NCI-H187 (cell line): ENCODE data around the gene PXN.
"Not testable (repeated sequence)": the region's sequence is repeated elsewhere in the genome, so short reads cannot be mapped to it uniquely, and the experiment has no call there.

Experiments used
- DNase-seq, 2 experiments: peaks; one replicate each; lab custom pipeline; 2025; lab: John Stamatoyannopoulos, UW

The PXN gene

DNA sequence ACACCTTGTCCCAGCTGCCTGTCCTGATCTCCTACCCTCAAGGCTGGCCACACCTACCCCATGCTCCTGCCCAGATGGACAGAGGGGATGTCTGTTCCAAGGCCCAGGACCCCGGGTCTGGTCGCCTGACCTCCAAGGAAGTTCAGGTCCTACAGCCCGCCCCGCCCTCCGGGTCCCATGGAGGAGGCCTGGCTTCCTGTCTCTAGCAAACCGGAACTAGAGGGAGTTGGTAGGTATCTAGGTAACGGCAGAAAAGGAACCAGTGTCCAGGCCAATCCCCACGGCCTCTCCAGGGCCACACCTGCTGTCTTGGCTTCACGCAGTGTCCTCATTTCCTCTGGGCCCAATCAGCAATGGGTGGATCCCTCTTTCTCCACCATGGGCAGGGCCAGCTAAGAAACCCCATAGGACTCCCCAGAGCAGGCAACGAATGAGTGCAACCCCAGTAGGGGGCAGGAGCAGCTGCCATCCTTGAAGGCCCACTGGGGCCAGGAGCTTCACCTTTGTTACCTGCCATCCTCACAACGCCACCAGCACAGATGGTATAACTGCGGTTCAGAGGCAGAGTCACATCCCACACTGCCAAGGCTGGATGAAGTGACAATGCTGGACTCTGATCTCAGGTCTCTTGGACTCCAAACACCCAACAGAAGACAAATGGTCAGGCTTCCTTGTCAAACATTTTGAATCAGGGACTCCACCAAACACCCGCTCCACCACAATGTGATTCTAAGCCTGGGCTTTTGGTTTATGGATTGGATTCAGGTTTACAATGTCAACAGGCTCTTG lies 39.5 kb downstream of the PXN start:
- no peak for DNase-seq

DNA sequence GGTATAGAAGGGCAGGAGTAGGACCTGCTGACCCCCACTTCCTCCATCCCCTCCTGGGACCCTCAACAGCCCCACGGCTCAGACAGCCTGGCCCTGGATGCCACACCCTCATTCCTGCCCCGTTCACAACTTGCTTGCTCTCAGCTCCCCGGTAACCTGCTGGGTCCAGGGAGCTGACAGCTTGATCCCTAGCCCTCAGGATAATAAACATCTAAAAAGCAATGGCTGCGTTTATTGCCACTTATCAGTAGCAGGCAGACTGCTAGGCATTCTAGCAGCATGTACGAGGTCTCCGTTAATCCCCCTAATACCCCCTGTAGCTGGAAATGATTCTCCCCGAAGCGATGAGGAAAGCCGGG lies 40.4 kb downstream of the PXN start:
- no peak for DNase-seq

DNA sequence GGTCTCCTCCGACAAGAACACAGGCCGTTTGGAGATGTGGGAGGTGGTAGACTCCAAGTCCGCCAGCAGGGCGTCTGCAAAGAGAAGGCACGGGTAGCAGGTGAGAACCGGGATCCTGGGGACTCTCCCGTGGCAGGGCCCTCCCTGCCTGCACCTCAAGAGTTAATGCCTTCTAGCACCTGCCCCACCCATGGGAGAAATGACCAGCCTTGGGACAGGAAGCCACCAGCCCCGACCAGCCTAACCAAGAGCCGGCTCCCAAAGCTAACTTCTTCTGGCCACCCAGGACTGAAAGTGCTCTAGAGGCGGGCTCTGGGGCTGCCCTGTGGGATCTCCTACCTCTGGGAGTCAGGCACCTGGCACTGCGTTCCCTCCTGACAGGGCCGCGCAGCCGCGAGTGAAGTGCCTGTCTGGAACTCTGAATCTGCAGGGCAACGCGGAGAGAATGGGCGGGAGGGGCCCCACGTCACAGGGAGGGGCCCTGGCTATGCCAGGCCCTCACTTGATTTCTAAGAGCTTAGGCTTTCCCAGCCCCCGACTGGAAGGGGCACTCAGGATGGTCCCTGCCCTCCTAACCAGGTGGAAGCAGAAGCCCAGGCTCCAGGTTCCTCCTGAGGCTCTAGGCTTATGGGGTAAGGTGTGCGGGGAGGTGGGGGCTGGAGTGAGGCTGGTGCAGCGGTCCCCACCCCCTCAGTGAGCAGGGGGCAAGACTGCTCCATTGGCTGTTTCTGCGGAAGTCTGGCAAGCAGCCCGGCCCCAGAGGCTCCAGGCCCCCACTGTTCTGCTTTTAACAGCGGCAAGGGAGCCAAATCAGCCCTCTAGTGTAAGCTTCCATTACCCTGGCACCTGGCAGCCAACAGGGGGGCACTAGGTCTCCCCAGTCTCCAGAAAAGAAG lies 41.0 kb downstream of the PXN start:
- DNase-seq, result peak in 1 of 2 experiments; percentile 64

DNA sequence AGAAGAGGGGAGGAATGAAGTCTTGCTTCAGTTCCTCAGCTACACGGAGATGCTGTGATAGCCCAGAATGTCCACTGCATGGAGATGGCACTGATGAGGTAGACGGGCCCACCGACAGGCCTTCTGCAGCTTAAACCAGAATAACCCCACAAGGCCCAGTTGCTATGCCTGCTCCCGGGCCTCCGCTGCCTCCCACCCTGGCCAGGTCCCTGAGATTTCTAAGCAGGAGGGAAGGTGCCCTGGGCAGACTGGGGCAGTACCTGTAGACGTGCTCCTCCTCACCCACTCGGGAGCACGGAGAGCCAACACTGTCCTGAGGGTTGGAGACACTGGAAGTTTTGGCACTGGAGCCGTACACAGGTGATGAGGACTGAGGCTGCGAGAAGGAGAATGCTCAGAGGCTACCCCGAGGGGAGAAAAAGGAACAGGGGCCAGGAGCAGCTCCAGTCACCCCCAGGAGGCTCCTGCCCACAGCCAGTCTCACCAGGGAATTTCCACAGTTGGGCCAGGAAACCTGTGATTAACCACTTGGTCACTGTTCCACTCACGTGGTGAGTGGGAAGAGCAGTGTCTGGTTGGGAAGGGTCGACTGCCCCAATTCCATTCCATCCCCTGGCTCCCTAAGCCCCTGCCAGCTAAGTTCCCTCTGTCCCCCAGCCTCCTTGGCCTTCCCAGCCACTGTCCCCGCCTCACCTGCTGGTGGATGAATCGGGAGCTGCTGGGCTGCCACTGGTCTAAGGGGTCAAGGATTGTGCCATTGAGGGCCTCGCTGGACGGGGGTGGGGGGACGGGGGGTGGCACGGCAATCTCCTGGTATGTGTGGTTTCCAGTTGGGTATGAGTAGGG lies 41.8 kb downstream of the PXN start:
- no peak for DNase-seq

DNA sequence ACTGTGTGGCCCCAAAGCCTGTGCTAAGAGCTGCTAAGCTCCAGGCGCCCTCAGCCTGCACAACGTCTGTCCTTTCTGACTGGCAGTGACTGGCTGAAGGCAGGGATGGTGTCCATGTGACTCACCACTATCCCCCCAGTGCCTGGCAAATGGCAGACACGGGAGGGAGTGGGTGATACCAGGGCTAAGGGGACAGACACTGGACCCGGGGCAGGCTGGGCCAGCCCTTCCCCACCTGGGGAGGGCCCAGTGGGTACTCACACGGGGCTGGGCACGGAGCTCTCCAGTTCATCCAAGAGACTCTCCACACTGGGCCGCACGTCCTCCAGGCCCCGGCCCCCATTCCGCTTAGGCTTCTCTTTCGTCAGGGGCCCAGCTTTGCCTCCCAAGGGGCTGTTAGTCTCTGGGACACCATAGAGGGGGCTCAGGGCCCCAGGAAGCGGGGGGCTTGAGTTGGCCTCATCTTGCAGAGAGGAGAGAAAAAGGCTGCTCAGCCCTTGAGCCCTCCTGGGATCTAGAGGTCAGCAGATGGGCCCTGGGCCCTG lies 43.2 kb downstream of the PXN start:
- no peak for DNase-seq

DNA sequence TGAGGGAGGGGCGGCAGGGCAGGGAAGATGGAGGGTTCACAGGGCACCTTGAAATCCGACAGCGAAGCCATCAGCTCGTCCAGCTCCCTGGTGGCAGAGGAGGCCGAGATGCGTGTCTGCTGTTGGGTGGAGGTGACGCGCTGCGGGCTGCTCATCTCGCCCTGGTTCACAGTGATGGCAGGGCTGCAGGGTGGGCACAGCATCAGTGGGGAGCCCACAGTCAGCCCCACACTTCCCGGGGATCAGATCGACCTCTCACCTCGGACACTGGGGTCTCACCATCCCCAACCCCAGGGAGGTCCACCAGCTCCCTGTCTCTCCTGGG lies 44.0 kb downstream of the PXN start:
- DNase-seq, result no peak

DNA sequence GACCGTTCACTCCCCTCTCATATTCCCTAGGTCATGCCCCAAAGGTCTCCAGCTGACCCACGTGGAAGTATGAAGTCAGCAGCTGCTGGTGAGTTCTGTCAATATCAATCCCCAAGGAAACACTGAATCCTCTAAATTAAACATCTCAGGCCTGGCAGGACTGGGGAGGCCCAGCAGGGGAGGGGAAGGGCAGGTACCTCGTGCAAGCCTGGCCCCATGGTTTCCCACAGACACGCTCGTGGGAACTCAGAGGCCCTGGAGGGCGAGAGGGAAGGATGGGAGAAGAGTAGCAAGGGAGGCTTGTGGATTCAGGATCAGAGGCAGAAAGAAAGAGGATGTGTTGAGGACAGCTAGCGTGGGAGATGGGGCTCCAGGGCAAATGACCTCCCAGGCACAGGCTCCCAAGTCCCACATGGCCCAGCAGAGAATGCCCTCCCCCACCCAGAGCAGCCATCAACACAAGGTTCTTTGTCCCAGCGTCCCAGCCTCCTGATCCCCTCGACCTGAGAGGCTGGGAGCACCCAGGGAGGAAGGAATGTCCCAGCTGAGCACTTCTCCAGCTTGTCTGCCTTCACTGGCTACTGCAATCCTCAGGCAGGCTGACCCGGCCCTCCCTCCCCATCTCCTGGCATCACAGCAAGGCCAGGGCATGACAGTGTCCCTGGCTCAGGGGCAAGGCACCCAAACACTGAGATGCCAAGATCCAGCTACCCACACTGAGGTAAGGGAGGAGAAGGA lies 44.5 kb downstream of the PXN start:
- no peak for DNase-seq

DNA sequence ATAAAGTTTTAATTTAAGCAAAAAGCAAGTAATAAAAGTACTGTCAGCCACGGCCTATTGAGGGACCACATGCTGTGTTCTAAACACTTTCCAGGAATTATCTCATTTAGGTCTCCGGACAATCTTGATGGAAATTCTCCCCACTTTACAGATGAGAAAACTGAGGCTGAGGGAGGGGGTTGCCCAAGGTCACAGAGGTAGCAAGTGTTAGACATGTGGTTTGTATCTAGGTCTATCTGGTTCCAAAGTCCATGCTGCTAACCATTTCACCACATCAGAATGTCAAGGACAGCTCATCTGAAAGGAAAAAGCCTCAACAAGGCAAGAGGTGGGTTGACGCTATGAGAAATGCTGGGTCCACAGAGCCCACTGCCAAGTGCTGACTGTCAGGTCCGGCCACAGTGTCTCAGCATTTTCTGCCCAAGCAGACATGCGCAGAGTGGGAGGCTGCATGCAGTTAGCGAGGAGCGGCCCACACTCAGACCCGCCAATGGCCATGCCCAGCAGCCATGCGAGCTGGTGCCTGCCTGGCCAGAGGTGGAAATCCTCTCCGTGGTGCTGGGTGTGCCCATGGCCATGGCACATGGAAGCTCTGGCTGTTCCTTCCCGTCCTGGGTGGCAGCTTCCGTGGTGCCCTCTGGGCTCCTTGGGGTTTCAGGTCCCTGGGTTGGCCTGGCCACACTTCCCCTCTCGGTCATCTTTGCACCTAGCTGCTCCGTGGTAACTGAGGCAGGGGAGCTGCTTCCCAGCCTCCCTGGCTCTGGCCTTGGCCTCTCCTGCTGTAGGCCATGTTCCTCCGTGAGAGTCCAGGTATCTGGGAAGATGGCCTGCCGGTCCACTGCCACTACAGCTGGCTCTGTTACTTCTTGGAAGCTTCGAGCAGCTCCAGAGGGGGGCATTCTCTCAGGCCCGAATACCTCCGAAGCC lies 46.6 kb downstream of the PXN start:
- DNase-seq, result no peak

DNA sequence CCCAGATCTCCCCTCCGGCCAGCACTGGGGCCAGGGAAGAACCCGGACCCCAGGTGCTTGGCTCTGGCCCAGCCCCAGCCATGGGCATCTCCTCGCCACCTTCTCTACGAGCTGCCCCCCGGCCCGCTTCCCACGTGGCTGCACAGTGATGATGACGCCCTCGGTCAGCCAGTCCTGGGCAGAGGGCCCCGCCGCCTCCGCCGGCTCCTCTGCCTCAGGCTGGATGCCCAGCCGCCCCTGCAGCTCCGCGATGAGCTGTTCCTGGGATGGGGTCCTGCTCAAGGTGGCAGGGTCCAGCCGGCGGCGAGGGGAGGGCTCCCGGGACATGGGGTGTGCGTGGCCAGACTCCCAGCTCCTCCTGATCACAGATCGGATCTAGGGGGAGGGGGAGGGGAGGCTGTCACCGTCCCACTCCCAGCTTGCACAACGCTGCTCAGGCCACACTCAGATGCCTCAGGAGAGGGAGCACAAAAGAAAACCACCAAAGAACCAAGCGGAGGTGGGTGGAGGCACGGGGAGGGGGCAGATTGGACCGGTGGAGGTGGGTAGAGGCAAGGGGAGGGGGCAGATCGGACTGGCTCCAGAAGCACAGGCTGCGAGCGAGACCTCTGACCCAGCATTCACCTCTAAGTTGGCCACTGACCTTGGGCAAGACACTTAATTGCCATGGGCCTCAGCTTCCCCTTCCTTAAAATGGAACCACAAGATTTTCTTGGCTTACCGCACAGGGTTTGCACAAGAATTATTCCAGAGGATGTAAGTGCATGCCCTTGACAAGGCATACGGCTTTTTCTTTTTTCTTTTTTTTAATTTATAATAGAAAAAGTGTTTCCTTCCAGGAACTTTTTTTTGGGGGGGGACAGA lies 48.6 kb downstream of the PXN start:
- no peak for DNase-seq

DNA sequence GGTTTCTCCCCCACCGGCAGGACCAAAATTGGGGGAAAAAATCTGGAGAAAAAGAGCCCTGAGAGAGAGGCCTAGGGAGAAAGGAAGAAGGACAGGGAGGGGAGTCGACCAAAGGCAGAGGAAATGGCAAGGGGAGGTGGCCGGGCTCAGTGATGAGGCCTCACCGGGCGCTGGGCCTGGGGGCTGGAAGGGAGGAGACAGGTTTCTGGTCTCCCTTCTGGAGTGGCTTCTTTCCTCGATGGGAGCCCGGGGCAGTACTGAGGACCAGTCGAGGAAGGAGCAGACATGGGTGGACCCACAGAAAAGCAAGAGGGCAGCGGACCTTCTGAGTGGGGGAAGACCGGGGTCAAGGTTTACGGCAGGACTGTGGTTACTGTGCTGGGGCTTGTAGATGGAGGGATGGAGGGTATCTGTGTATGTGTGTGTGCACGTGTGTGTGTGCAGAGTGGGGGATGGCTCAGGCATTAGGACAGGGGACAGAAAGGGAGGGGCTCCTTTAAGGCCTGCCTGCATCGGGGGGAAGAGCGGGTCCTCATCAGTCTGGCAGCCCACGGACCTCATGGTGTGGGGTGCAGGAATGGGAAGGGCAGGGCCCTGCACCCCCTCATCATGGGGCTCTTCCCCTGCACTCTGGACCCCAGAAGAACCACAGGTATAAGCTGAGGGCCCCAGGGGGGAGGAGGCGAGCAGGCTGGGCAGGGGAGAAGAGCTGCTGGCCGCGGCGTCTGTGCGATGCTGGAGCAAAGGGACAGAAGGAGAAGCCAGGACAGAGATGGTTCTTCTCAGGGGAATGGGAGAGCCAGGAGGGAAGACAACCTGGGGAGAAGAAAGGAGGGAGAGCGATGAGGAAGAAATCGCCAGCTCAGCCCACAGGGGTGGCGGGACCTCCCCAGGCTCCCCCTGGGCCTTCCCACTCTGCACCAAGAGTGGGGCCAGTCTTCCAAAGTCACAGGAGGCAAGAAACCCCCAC lies 49.5 kb downstream of the PXN start:
- DNase-seq, result no peak

DNA sequence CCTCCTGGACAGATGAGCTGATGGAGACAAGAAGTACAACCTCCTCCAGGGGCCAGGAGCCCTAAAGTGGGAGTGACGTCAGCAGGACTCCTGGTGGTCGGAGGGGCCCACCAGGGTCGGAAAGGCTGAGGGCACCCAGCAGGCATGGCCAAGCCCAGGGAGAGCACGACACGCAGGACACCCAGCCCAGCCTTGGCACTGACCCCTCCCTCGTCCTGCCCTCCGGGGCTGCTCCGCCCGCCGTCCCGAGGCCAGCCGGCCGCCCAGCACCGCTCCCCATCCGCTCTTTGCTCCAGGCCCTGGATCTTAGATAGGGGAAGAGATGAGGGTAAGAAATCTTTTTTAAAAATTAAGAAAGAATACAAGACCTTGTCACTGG lies 50.2 kb downstream of the PXN start:
- no peak for DNase-seq

DNA sequence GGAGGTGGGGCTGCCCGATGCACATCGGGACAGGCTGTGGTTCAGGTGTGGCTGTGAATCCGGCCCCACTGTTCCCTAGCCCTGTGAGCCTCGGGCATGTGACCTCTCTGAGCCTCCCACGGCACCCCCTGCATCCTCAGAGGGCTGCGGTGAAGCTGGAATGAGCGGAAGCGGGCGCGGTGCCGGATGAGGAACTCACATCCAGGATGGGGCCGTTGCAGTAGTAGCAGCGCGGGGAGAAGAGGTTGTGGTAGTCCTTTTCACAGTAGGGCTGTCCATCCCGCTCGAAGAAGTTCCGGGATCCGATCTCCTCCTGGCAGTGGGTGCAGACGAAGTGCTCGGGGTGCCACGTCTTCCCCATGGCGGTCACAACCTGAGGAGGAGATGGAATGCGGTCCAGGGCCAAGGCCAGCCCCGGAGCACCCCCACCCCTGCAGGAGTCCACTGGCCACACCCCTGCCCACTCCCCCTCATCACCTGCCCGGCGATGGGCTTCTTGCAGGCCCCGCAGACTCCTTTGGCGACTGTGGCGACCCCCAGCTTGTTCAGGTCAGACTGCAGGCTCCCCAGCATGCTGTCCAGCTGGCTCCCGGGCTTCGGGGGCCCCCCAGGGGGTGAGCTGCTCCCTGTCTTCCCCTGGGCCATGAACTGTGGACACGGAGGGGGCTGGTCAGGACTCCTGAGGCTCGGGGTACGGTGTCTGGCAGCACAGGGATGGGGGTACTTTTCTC lies 50.7 kb downstream of the PXN start:
- no peak for DNase-seq

DNA sequence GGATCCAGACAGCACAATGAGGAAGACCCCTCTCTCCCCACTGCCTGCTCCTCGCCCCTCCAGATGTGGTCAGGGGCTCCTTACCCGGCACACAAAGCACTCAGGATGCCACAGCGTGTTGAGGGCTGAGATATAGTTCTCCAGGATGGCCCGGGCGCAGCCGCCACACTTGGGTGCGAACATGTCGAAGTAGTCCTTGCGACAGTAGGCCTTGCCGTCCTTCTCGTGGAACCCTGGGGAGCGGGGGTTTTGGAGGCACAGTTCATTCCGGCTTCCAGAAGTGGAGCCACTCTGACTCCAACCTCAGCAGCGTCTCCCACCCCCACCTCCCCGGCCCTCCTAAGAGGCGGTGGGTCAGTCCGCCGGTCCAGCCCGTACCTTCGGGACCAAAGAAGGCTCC lies 51.8 kb downstream of the PXN start:
- DNase-seq, result no peak

DNA sequence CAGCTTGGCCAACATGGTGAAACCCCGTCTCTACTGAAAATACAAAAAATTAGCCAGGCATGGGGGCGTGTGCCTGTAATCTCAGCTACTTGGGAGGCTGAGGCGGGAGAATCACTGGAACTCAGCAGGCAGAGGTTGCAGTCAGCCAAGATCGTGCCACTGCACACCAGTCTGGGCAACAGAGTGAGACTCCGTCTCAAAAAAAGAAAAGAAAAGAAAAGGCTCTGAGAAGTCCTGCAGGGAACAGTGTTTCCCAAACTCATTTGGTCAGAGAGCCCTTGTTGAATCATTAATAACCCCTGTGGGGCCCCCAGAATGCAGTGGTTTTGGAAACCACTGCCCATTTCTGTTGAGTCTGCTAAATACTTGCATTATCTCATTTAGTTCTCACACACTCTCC lies 52.3 kb downstream of the PXN start:
- DNase-seq, result not testable (repeated sequence)

DNA sequence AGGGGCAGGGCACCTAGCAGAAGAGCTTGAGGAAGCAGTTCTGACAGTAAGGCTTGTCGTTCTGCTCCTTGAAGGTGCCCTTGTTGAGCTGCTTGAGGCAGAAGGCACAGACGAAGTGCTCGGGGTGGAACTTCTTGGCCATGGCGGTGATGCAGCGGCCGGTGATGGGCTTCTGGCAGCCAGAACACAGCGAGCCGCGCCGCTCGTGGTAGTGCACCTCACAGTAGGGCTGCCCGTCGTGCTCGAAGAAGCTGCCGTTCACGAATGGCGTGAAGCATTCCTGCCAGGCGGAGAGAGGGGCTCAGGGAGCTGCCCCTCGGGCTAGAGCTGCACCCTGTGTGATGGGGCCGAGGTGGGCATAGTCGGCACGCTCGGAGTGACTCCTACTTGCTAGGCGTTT lies 53.2 kb downstream of the PXN start:
- DNase-seq, result no peak

DNA sequence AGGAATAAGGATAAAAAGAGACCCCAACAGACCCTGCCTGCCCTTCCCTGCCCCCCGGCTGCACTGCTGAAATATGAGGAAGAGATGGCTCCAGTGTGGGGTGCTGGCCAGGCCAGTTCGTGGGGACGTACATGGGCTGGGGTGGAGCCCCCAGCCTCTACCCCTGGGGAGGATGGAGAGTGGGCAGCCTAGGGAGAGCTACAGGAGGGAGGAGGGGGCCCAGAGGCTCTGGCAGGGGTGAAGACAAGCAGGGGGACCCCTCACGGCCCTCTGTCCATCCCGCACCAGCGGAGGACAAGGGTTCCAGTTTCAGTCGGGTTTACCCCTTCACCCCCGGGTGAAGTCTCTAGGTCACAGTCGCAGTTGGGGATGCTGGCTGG lies 53.6 kb downstream of the PXN start:
- no peak for DNase-seq

DNA sequence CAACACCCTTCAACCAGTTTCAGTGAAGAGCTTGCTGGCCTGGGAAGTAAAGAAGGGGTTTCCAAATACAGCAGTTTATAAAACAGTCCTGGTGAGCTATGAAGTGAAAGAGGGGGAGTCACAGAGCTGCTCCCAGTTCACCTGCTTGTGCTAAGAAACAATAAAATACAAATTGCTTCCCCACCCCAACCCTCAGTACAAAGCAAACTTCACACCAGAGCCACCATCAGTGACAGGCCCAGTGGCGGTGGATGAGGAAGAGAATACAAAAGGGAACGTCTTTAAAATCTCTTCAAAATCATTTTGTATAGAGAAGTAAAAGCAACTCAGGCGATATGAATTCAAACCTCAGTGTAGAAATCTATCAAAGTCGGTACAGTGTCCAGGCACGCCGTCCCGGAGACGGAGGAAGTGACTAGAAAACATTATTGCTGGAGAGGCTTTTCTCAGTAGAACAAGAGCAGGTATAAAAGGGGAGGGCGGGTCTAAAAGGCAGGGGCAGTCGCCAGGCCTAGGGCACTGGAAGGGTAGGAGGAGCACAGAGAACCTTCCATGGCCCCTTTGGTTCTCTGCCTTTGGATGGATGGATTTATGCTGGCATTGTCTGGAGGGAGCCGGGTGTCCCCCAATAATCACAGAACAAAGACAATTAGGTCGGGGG lies 54.2 kb downstream of the PXN start:
- no peak for DNase-seq
